ENCODE data around the gene UIMC1. TPM values are rescaled to one million over a fixed set of nuclear protein-coding genes. Genes with fewer than 3 reads are reported as not detected.

Gene UIMC1
- total and polyA plus RNA-seq, 2 of the 13 experiments (the other 11 are each of a cell fraction or from before 2014, with no cell fraction given): 18.9 to 32.7 TPM

GRCh38 chr5:177022386-177023302 is 16.1 kb upstream of the UIMC1 start, which contains the start of gene ZNF346 (continued):
- TF ChIP-seq STAT6 (CRISPR knock-in tag; IDR thresholded peaks at IDR 0.05; ENCODE audit: borderline replicate concordance) (no peak), PRDM4 (CRISPR knock-in tag; IDR thresholded peaks at IDR 0.05; ENCODE audit: borderline replicate concordance) (no peak), GLMP (CRISPR knock-in tag; IDR thresholded peaks at IDR 0.05; ENCODE audit: borderline replicate concordance) (no peak), CEBPG (CRISPR knock-in tag; IDR thresholded peaks at IDR 0.05) (no peak), KMT2A (CRISPR knock-in tag; IDR thresholded peaks at IDR 0.05) (peak; percentile 92; the same call in 1 of the 2 replicates), ZBTB1 (CRISPR knock-in tag; IDR thresholded peaks at IDR 0.05; ENCODE audit: borderline replicate concordance) (peak; percentile 75; the same call in 1 of the 2 replicates), ZNF280B (CRISPR knock-in tag; IDR thresholded peaks at IDR 0.05; ENCODE audit: borderline replicate concordance) (no peak), PITX1 (CRISPR knock-in tag; IDR thresholded peaks at IDR 0.05) (no peak), ZNF225 (CRISPR knock-in tag; IDR thresholded peaks at IDR 0.05) (peak; percentile 46; the same call in 1 of the 2 replicates), ZNF570 (CRISPR knock-in tag; IDR thresholded peaks at IDR 0.05; ENCODE audit: borderline replicate concordance) (no peak), ZNF549 (CRISPR knock-in tag; IDR thresholded peaks at IDR 0.05) (no peak), ZNF136 (CRISPR knock-in tag; IDR thresholded peaks at IDR 0.05; ENCODE audit: low read depth) (no peak), TBX3 (IDR thresholded peaks at IDR 0.05; ENCODE audit: borderline replicate concordance) (no peak), NFIC (IDR thresholded peaks at IDR 0.05; ENCODE audit: low read length) (no peak), ZNF251 (CRISPR knock-in tag; IDR thresholded peaks at IDR 0.05) (no peak), AFF4 (CRISPR knock-in tag; IDR thresholded peaks at IDR 0.05) (no peak)
